SK-N-SH treated with all-trans-retinoic acid at 6 μM for 48 hours (cell line): ENCODE data around the gene LRRC2.
"Not testable (repeated sequence)": the region's sequence is repeated elsewhere in the genome, so short reads cannot be mapped to it uniquely, and the experiment has no call there.

ENCODE experiments used
- ATAC-seq: fragments of 200-7000 bp; cut with Tn5 transposase; 3 replicates; pipeline ENCODE4 v1.9.1; 2020; ENCODE audit warnings: mild to moderate bottlenecking, moderate library complexity
- BACH2 ChIP-seq: fragments of 250-450 bp; sonication (Bioruptor Pico); IDR thresholded peaks from 2 replicates; pipeline ENCODE4 v1.9.0; 2021; ENCODE audit warnings: mild to moderate bottlenecking, borderline replicate concordance
- CREB5 ChIP-seq: fragments of 250-450 bp; sonication (Bioruptor Pico); IDR thresholded peaks from 2 replicates; pipeline ENCODE4 v1.5.1; 2020; ENCODE audit warnings: low read depth, mild to moderate bottlenecking, moderate library complexity
- CSDC2 ChIP-seq: fragments of 250-450 bp; sonication (Bioruptor Pico); IDR thresholded peaks from 2 replicates; pipeline ENCODE4 v1.5.0; 2020; ENCODE audit warnings: mild to moderate bottlenecking, moderate library complexity
- CSRNP3 ChIP-seq: fragments of 250-450 bp; sonication (Bioruptor Pico); IDR thresholded peaks from 2 replicates; pipeline ENCODE4 v1.5.1; 2021; ENCODE audit warnings: mild to moderate bottlenecking, moderate library complexity
- ESRRG ChIP-seq: fragments of 250-450 bp; sonication (Bioruptor Pico); IDR thresholded peaks from 2 replicates; pipeline ENCODE4 v1.6.1; 2021; ENCODE audit warnings: mild to moderate bottlenecking
- ISL1 ChIP-seq: fragments of 250-450 bp; sonication (Bioruptor Pico); IDR thresholded peaks from 2 replicates; pipeline ENCODE4 v2.1.2; 2022; ENCODE audit warnings: mild to moderate bottlenecking, moderate library complexity
- OSR1 ChIP-seq: fragments of 250-450 bp; sonication (Bioruptor Pico); IDR thresholded peaks from 2 replicates; pipeline ENCODE4 v1.8.0; 2022; ENCODE audit warnings: moderate library complexity, mild to moderate bottlenecking, inconsistent platforms
- POU6F1 ChIP-seq: fragments of 250-450 bp; sonication (Bioruptor Pico); IDR thresholded peaks from 2 replicates; pipeline ENCODE4 v1.8.0; 2021; ENCODE audit warnings: low read depth, mild to moderate bottlenecking, moderate library complexity, borderline replicate concordance
- RARB ChIP-seq: fragments of 250-450 bp; sonication (Bioruptor Pico); IDR thresholded peaks from 2 replicates; pipeline ENCODE4 v1.8.0; 2021; ENCODE audit warnings: mild to moderate bottlenecking, moderate library complexity
- SNAI2 ChIP-seq: fragments of 250-450 bp; sonication (Bioruptor Pico); IDR thresholded peaks from 2 replicates; pipeline ENCODE4 v1.5.0; 2020; ENCODE audit warnings: mild to moderate bottlenecking, moderate library complexity
- TCF4 ChIP-seq: fragments of 250-450 bp; sonication (Bioruptor Pico); IDR thresholded peaks from 2 replicates; pipeline ENCODE4 v1.8.0; 2021; ENCODE audit warnings: mild to moderate bottlenecking, moderate library complexity, borderline replicate concordance
- TOX ChIP-seq: fragments of 250-450 bp; sonication (Bioruptor Pico); IDR thresholded peaks from 2 replicates; pipeline ENCODE4 v1.8.0; 2021; ENCODE audit warnings: mild to moderate bottlenecking, moderate library complexity, borderline replicate concordance
- TSHZ2 ChIP-seq: fragments of 250-450 bp; sonication (Bioruptor Pico); IDR thresholded peaks from 2 replicates; pipeline ENCODE4 v1.5.0; 2020; ENCODE audit warnings: mild to moderate bottlenecking, moderate library complexity
- ZFP3 ChIP-seq: fragments of 250-450 bp; sonication (Bioruptor Pico); IDR thresholded peaks from 2 replicates; pipeline ENCODE4 v1.5.0; 2020; ENCODE audit warnings: mild to moderate bottlenecking, moderate library complexity
- ZFP30 ChIP-seq: fragments of 450-650 bp; formaldehyde crosslinking; IDR thresholded peaks from 2 replicates; pipeline ENCODE4 v1.5.0; 2022; ENCODE audit warnings: mild to moderate bottlenecking, moderate library complexity
- ZNF8 ChIP-seq: fragments of 450-650 bp; formaldehyde crosslinking; IDR thresholded peaks from 2 replicates; pipeline ENCODE4 v1.5.0; 2020; ENCODE audit warnings: mild to moderate bottlenecking, moderate library complexity

LRRC2 gene

GRCh38 chr3:46552538-46552937 lies 13.6 kb downstream of the LRRC2 start:
- no peak for ATAC-seq
- TF ChIP-seq RARB (CRISPR knock-in tag) (no peak), TOX (CRISPR knock-in tag) (no peak), CSDC2 (CRISPR knock-in tag) (no peak), POU6F1 (CRISPR knock-in tag) (no peak)
- TF ChIP-seq, all 23 proteins: peak for 0

GRCh38 chr3:46551615-46552014 lies 14.5 kb downstream of the LRRC2 start:
- TF ChIP-seq BACH2, result no peak
- TF ChIP-seq RARB (CRISPR knock-in tag), result no peak
- no peak for TF ChIP-seq TSHZ2 (CRISPR knock-in tag)
- no peak for TF ChIP-seq TOX (CRISPR knock-in tag)
- no peak for TF ChIP-seq CSDC2 (CRISPR knock-in tag)
- no peak for TF ChIP-seq ISL1
- TF ChIP-seq ZFP30 (CRISPR knock-in tag), result no peak
- TF ChIP-seq ZFP3 (CRISPR knock-in tag), result no peak
- no peak for TF ChIP-seq ESRRG
- TF ChIP-seq CSRNP3, result no peak
- no peak for TF ChIP-seq SNAI2 (CRISPR knock-in tag)
- no peak for TF ChIP-seq OSR1 (CRISPR knock-in tag)
- TF ChIP-seq TCF4, result no peak
- no peak for TF ChIP-seq ZNF8
- no peak for ATAC-seq

GRCh38 chr3:46549989-46550388 lies 16.1 kb downstream of the LRRC2 start:
- ATAC-seq, result no peak
- TF ChIP-seq ESRRG (no peak), CREB5 (CRISPR knock-in tag) (no peak), TCF4 (no peak), OSR1 (CRISPR knock-in tag) (no peak)
- TF ChIP-seq, all 23 proteins: peak for 0

- TF ChIP-seq SNAI2 (CRISPR knock-in tag), result no peak
- no peak for TF ChIP-seq ZFP3 (CRISPR knock-in tag)
- ATAC-seq, result no peak
These were observed 16.6 kb downstream of the LRRC2 start for GRCh38 chr3:46549408-46549904.

GRCh38 chr3:46548611-46549010 lies 17.5 kb downstream of the LRRC2 start:
- not testable (repeated sequence) for ATAC-seq

- no peak for ATAC-seq
- no peak for TF ChIP-seq BACH2
- TF ChIP-seq TOX (CRISPR knock-in tag), result no peak
- no peak for TF ChIP-seq ISL1
- no peak for TF ChIP-seq POU6F1 (CRISPR knock-in tag)
- TF ChIP-seq ZNF8, result no peak
- TF ChIP-seq CSRNP3, result no peak
- TF ChIP-seq, all 23 proteins: peak for 0
These were observed 19.1 kb downstream of the LRRC2 start for GRCh38 chr3:46546896-46547440.
